Amygdala (tissue), 56 donors: ENCODE data around the gene PLCB1.
"Not testable (repeated sequence)": the region's sequence is repeated elsewhere in the genome, so short reads cannot be mapped to it uniquely, and the experiment has no call there.

Source experiments
- DNase-seq, 56 donors: peaks; one replicate each; lab custom pipeline; 2025; lab: John Stamatoyannopoulos, UW

PLCB1 gene

GRCh38 chr20:8571611-8572010 is 439.5 kb downstream of the PLCB1 start:
- no peak for DNase-seq

GRCh38 chr20:8573686-8574085 is 441.6 kb downstream of the PLCB1 start:
- DNase-seq = no peak

DNA sequence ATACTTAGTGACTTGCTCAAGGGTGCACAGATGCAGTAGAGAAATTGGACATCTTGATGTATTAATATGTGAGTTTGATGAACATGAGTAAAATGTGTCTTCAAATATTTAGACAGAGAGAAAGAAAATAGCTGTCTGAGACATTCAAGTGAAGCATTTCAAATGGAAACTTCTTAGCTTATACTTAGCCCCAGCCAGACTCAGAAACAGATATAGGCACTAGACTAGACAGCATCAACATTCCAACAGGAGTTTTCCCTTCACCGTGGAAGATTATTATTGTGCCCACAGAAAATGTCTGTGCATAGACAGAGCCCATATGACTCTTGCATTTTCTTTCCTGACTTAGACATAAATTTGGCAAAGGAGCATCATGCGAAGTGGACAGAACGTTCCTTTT is 443.0 kb downstream of the PLCB1 start:
- DNase-seq = no peak

DNA sequence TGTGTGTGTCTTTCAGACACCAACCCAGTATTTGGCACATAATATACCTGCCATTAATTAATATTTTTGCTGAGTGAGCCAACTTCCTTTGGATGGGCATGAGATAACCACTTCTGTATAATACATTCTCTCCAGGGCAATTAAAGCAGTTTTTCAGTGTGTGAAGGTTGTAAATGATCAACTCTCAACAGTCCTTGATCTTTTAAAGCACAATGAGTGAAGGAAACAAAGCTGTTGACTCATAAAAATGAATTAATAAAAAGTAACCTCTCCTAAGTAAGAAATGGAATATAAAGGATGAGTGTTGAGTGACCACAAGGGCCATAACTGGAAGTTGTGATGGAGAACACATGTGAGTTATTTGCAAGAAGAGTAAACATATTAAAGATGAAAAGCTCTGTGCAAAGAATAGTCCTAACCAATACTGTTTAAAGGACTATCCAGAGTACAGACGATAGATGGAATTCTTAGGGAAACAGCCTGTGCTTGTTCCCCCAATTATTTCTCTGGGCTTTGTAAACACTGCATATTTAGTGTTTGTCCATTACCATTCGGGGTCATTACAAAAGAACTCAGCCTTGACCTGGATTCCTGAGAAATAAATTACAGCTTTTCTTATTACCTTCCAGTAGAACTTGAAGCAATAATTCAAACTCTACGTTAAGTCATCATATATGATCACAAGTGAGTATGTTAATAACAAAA is 446.2 kb downstream of the PLCB1 start:
- no peak for DNase-seq

DNA sequence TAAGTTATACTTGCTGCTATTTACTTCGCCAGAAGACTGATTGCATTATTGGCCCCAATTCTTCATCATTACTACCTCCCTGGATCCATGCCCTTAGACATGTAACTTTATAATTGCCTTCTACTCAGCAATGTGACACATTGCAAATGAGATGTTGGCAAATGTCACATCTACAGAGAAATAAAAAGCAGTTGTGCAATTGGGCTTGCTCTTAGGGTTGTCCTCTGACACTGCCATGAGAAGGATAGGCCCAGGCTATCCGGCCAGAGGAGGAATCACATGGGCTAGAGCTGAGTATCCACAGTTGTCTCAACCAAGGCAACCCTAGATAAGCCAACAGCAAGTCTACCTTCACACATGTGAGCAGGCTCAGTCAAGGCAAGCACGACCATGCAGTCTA is 447.0 kb downstream of the PLCB1 start:
- no peak for DNase-seq

DNA sequence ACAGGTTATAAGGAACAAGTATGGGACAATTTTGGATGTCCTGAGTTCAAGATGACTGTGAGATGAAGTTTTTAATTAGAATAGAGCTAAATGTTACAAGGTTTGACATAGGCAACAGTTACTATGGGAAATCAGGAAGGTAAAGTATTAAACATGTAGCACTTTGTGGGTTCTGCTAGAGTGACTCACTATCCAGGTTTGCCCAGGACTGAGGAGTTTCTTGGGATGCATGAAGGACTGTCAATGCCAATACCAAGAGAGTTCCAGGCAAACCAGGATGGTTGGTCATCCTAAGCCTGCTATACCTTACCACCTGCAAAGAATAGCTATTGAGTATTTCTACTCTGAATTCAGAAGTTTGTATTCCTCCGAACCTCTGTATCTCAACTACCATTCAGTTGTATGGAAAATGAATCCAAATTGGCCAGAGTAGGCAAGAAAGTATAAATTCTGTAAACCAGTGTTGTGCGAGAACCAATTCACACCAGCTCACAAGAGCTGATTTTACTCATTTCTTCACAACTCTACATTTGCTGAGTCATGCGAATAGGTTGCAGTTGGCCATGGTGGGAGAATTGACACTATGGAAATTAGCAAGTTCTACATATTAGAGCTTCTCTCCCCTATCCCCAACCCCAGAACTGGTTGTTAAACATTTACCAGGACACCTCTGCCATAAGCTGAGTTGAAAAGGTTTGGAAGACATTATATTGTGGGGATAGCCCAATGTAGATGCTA is 449.5 kb downstream of the PLCB1 start:
- DNase-seq = no peak

DNA sequence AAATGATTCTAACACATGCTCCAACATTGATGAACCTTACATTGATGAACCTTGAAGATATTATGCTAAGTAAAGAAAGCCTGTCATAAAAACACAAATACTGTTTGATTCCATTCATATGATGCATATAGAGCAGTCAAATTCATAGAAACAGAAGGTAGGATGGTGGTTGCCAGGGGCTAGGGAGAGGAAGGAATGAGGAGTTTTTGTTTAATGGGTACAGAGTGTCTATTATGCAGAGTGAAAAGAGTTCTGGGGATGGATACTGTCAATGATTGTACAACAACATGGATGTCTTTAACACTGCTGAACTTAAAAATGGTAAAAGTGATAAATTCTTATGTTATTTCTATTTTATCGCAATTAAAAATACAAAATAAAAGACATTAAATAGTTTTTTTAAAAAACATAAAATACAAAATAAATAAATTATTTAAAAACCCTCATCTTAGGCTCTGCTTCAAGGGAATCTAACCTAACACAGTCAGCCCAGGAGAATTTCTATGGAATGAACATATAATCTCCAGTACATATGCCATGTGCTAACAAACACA is 451.0 kb downstream of the PLCB1 start:
- no peak for DNase-seq

DNA sequence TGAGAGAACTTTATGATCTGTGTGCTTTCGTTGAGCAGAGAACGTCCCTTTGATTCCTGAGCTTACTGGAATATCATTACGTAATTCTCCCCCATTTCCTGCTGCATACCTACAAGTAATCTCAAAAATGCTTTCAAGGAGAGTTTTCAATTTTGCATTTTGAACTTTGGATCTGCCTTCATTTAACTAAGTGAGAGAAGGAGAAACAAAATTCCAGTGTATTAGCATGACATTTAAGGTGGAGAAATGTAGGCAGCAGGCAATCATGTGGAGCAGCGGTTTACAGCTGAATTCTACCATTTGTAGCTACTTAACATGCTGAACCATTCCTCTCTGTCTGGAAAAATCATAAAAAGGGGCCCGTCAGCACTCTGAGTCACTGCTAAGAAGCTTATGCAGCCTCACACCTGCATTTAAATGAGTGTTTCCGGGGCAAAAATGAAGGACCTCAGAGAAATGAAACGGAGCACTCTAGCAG is 451.5 kb downstream of the PLCB1 start:
- DNase-seq = no peak

DNA sequence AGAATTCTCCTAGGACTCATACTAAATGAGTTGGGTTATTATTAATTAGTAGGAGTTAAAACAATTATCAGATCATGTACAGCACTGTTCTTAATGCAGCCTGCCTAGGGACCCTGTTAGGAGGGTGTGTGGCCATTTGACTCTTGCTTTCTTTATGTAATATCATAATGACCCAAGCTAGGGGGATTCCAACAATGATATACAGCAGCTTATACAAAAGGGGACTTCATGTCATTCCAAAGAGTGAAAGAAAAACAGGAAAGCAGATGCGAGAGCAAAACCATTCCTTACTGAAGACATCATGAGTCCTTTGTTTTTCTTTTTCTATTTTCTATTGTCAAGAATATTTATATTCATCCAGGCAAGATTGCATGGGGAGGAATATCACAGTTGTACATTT is 455.2 kb downstream of the PLCB1 start:
- DNase-seq = no peak

DNA sequence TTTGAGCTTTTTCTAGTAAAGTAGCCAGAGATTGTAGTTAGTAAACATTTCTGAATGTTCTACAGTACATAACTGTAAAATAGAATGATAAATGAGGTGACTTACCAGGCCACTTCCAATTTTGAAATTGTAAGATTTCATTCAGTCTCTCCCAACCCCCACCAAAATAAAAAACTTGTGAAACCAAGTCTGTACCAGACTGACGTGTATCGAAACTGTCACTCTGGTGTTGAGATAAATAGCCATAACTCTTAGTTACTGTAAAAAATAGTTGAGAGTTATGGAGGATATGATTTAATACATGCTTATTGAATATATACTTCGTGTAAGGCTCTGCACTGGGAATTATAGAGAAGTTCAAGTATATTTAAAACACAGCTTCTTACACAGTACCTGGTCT is 455.7 kb downstream of the PLCB1 start:
- DNase-seq = no peak

- DNase-seq = no peak
Measured at GRCh38 chr20:8589956-8590355, 457.9 kb downstream of the PLCB1 start.

DNA sequence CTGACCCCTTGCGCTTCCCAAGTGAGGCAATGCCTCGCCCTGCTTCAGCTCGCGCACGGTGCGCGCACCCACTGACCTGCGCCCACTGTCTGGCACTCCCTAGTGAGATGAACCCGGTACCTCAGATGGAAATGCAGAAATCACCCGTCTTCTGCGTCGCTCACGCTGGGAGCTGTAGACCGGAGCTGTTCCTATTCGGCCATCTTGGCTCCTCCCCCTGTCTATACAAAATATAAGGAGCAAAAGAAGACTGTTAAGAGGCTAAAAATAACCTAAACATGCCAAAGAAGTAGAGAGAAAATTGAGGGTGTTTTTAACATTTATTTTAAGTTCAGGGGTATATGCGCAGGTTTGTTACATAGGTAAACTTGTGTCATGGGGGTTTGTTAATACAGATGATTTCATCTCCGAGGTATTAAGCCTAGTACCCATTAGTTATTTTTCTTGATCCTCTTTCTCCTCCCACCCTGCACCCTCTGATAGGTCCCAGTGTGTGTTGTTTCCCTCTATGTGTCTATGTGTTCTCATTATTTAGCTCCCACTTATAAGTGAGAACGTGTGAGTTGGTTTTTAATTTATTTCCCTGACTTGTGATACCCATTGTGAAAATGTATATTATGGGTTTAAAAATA is 469.0 kb downstream of the PLCB1 start:
- DNase-seq = not testable (repeated sequence)

GRCh38 chr20:8601542-8601912 is 469.5 kb downstream of the PLCB1 start:
- no peak for DNase-seq

DNA sequence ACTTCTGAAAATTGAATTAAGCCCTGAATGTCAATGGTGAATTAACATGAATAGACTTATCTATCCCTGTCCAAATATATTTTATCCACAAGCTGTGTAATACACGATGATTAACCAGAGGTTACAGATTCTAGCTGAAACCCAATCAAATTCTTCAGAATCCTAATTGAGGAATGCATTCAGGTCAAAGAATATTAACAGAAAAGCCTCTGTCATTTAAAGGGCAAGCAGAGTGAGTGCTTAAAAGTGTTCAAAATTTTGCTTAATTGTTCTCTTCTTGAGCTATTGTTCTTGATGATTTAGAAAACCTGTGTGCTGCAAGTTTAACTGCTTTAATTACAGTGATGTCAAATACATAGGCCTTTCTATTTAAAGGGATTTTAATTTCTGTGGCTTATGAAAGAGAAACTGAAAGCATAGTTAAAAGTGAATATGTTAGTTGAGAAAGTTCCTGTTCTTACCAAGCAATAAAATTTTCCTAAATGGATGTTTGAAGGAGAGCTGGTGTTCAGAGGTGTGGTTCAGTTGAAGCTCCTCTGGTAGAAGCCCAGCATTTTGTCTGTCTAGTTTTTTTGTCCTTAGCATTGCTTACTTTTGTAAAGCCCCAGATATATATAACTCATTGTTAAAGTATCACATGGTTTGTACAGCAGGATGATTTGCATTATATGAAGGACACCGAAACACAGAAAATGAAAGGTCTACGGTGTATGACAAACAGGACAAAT is 470.5 kb downstream of the PLCB1 start:
- no peak for DNase-seq

DNA sequence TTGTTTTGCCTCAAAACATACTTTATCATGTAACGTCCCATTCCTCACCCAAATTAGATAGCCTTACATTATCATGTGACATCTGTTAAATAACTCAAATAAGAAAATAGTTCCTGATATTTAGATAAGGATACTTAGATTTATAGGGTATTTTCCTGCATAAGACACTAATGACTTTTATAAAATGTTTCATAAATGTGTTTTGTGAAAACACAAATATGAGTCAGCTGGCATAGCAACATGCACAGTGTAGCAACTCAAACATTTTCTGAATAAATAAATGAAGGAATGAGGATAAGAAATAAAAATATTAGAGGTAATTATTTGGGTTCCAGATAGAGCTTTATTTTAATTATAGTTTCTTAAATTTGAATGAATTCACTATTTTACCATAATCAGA is 476.4 kb downstream of the PLCB1 start:
- DNase-seq = no peak

DNA sequence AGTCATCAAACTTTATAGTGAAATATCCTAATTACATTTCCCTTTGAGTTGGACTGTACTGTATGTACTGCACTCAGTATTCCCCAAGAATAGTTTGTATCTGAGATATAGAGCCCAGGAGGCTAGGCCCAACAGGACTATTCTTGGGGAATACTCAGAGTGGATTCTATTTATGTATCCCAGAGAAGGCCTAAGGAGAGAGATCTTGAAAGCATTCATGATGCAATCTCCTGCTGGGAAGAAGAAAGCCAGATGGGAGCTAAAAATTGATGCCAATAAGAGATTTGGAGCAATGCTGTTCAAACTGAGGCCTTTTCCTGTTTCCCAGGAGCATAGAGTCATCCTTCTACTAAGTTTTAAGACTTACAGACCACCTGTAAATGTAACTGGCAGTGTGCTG is 484.7 kb downstream of the PLCB1 start:
- DNase-seq = no peak

- no peak for DNase-seq
Measured at GRCh38 chr20:8621001-8621400, 488.9 kb downstream of the PLCB1 start.

GRCh38 chr20:8624046-8624445 is 492.0 kb downstream of the PLCB1 start:
- DNase-seq = no peak

GRCh38 chr20:8624616-8625015 is 492.6 kb downstream of the PLCB1 start:
- DNase-seq = no peak

DNA sequence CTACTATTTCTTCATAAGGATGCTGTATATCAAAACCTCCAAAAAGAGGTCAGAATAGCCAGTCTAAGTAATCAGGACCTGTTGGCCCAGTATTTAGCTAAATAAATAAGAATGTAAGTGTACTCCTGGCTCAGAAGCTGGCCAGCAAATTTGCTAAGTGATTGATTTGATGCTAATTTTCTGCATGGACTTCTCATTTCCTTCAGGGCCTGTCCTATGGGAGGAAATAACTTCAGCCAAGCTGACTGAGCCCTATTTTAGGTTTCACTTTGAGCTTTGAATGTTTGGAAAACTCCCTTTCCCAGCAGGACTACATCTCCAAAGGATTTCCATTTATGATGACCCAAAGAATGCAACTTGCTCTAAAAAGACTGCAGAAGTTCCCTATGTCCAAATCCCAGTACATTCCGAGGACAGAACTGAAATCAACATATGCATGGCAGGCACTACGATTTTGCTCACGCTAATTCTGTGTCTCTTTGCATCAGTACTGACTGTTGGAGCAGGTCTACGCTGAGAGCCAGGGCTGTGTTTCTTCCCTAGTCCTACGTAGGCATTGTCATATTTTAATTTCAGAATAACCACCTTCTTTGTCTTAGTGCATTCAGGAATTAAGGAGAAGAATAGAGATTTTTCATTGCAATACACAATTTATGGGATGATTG is 495.4 kb downstream of the PLCB1 start:
- no peak for DNase-seq
